ENCODE data around the gene GXYLT2.

DNA sequence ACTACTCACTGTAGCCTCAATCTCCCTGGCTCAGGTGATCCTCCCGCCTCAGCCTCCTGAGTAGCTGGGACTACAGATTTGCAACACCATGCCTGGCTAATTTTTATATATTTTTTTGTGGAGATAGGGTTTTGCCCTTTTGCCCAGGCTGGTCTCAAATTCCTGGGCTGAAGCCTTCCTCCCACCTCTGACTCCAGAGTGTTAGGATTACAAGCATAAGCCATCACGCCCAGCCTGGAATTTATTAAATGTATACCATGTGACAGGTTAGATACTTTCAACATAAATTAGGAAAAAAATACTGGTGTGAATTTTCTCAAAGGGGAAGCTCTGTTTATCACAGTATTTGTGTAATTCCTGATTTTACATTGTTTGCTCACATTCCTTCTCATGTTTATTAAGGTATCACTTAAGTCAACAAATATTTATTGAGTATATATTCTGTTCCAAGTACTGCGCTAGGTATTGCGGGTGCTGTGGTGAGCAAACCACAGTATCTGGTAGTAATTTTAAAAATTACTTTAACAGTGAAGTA, 133.5 kb downstream of the GXYLT2 start:
- TF ChIP-seq, protein P1, sequence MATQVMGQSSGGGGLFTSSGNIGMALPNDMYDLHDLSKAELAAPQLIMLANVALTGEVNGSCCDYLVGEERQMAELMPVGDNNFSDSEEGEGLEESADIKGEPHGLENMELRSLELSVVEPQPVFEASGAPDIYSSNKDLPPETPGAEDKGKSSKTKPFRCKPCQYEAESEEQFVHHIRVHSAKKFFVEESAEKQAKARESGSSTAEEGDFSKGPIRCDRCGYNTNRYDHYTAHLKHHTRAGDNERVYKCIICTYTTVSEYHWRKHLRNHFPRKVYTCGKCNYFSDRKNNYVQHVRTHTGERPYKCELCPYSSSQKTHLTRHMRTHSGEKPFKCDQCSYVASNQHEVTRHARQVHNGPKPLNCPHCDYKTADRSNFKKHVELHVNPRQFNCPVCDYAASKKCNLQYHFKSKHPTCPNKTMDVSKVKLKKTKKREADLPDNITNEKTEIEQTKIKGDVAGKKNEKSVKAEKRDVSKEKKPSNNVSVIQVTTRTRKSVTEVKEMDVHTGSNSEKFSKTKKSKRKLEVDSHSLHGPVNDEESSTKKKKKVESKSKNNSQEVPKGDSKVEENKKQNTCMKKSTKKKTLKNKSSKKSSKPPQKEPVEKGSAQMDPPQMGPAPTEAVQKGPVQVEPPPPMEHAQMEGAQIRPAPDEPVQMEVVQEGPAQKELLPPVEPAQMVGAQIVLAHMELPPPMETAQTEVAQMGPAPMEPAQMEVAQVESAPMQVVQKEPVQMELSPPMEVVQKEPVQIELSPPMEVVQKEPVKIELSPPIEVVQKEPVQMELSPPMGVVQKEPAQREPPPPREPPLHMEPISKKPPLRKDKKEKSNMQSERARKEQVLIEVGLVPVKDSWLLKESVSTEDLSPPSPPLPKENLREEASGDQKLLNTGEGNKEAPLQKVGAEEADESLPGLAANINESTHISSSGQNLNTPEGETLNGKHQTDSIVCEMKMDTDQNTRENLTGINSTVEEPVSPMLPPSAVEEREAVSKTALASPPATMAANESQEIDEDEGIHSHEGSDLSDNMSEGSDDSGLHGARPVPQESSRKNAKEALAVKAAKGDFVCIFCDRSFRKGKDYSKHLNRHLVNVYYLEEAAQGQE (IDR thresholded peaks at IDR 0.05; ENCODE audit: insufficient read depth in 1 of 2, low read depth in 2 of 2, low read length in 2 of 2): no peak
- no peak for TF ChIP-seq SIN3A (IDR thresholded peaks at IDR 0.05; ENCODE audit: borderline replicate concordance, insufficient read depth, low read length)
- no peak for TF ChIP-seq TAF1 (IDR thresholded peaks at IDR 0.05; ENCODE audit: borderline replicate concordance, insufficient read depth, low read length)
- TF ChIP-seq POLR2AphosphoS5 (IDR thresholded peaks at IDR 0.05; ENCODE audit: low read depth, low read length): no peak
- no peak for TF ChIP-seq FOXP2 (optimal IDR thresholded peaks at IDR 0.05; ENCODE audit: borderline replicate concordance, extremely low read depth, extremely low read length, insufficient read depth)
